ENCODE results near the gene TMOD4.

The TMOD4 gene

DNA sequence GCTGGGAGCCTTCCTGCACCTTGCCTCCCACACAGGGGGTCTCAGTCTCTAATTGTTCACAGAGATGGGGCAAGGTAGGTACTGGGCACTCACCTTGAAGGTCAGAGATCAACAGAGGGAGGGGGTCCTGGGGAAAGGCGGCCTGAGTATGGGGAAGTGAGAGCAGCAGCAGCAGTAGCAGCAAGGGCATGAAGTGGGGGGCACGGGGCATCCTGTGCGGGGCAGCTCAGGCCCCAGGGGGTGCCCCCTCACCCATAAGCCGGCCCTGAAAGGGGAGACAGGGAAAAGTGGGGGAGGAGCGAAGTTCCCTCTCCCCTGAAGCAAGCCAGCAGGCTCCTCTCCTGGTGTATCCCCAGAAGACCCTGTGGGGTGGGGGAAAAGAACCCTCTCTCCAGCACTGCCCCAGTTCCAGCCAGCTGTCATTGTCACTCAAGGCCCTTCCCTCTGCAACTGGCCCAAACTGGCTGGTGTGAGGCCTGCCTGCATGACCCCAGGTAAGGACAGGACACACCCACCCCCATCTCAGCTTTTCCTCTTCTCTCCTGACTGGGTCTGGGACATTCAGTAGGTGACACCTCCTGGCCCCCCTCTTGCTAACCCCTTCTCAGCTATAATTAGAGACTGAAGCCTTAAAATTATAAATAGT lies 33.2 kb downstream of the TMOD4 start:
- Histone ChIP-seq H3K27me3 (ENCODE audit: control insufficient read depth, insufficient read depth, low read length) (peaks cover 20% of the 10 kb centered on the region), H3K36me3 (ENCODE audit: control insufficient read depth, insufficient read depth, low read length) (peaks cover 10% of the 10 kb centered on the region; the same call in 1 of the 2 replicates), H3K27ac (ENCODE audit: low read depth, low read length) (no peak overlapping the region), H3K9me3 (ENCODE audit: control insufficient read depth, insufficient read depth, low read length) (no peaks in the 10 kb centered on the region), H3K9ac (ENCODE audit: low read depth, low read length) (no peak overlapping the region), H3K4me1 (ENCODE audit: control insufficient read depth, insufficient read depth, low read length) (peaks cover 29% of the 10 kb centered on the region), H3K4me3 (ENCODE audit: low read depth, low read length) (no peak overlapping the region)

DNA sequence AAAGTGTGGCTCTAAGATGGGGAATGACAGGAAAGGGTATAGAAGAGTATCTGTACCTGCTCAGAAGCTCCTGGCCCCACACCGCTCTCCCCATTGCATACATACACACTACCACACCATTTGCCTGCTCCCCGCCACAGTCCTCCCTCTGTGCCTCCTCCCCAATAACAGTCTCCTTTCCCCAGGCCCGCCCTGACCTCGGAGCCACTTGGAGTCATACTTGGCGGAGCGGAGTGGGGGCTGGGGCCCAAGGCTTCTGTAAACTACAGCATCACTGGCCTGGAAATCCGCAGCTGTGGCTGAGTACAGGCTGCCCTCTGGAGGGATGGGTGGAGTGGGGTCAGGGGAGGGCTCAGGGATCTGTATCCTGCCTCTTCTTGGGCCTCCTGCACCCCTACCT lies 38.0 kb downstream of the TMOD4 start:
- H3K36me3 ChIP-seq (ENCODE audit: control insufficient read depth, insufficient read depth, low read length) = peaks cover 17% of the 10 kb centered on the region
- no peak overlapping the region for H3K27ac ChIP-seq (ENCODE audit: low read depth, low read length)
- H3K9me3 ChIP-seq (ENCODE audit: control insufficient read depth, insufficient read depth, low read length) = no peaks in the 10 kb centered on the region
- no peaks in the 10 kb centered on the region; the same call in 1 of the 2 replicates for H3K4me1 ChIP-seq (ENCODE audit: control insufficient read depth, insufficient read depth, low read length)
- H3K27me3 ChIP-seq (ENCODE audit: control insufficient read depth, insufficient read depth, low read length) = peaks cover 17% of the 10 kb centered on the region
- no peak overlapping the region for H3K4me3 ChIP-seq (ENCODE audit: low read depth, low read length)
- no peak overlapping the region for H3K9ac ChIP-seq (ENCODE audit: low read depth, low read length)

DNA sequence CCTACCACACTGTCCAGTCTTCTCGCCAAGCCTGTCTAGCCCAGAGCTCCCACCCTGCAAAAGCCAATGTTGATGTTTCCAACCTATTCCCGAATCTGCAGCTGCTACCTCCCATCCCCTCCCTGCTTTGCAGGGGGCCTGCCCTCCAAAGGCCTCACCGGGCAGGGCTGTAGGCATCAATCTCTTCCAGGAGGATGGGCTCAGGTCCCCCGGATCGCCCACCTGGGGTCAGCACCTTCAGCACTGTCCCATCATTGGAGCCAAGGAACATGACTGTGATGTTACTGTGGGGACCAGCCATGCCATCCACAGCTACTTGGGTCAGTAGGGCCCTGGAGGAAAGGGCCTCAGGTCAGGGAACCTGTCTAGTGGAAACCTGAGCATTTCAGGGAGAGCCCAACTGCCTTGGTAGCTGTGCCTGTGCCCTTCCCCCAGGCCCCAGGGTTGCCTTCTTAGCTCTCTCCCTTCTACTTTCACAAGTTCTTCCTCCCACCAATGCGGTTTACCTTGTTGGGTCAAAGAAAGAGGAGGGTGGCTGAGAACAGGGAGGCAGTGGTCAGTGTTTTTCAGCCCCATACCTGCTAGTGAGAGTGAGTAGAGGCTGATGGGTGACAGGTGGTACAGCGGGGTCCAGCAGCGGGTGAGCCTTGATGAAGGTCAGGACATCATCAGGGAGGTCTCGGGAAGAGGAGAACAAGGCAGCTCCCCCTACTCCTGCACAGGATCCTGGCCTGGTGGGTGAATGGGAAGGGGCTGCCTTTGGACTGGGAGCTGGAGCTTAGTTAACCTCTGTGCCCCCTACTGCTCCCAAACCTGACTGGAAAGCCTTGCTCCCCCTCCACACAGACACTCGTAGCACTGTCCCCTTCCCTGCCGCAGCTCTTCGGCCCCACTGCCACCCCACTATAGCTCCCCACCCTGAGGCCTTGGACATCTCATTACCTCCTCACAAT lies 40.1 kb downstream of the TMOD4 start:
- H3K36me3 ChIP-seq (ENCODE audit: control insufficient read depth, insufficient read depth, low read length) = peaks cover 17% of the 10 kb centered on the region
- H3K9ac ChIP-seq (ENCODE audit: low read depth, low read length) = no peak overlapping the region
- H3K9me3 ChIP-seq (ENCODE audit: control insufficient read depth, insufficient read depth, low read length) = no peaks in the 10 kb centered on the region
- no peak overlapping the region for H3K4me3 ChIP-seq (ENCODE audit: low read depth, low read length)
- H3K27ac ChIP-seq (ENCODE audit: low read depth, low read length) = no peak overlapping the region
- H3K4me1 ChIP-seq (ENCODE audit: control insufficient read depth, insufficient read depth, low read length) = peaks cover 6% of the 10 kb centered on the region; the same call in 1 of the 2 replicates
- peaks cover 28% of the 10 kb centered on the region for H3K27me3 ChIP-seq (ENCODE audit: control insufficient read depth, insufficient read depth, low read length)

DNA sequence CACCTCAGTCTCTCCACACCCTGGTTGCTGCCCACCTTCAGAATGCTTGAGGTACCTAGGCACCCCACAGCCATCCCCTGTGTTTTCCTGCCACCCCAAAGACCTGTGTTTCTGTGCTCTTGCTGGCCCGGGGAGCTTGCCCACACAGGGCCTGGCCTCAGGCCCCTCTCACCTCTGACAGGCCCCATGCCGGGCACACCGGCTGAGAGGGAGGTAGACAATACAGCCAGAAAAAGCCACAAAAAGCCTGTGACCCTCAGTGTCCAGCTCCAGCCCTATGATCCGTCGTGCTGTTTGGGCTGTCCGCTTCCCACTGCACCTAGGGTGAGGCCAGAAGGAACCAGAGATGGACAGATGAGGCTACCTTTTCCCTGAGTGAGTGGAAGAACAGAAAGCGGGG lies 40.8 kb downstream of the TMOD4 start:
- no peak overlapping the region for H3K9ac ChIP-seq (ENCODE audit: low read depth, low read length)
- H3K4me1 ChIP-seq (ENCODE audit: control insufficient read depth, insufficient read depth, low read length) = peaks cover 9% of the 10 kb centered on the region; the same call in 1 of the 2 replicates
- H3K27ac ChIP-seq (ENCODE audit: low read depth, low read length) = no peak overlapping the region
- peaks cover 33% of the 10 kb centered on the region for H3K27me3 ChIP-seq (ENCODE audit: control insufficient read depth, insufficient read depth, low read length)
- no peak overlapping the region for H3K4me3 ChIP-seq (ENCODE audit: low read depth, low read length)
- no peaks in the 10 kb centered on the region for H3K9me3 ChIP-seq (ENCODE audit: control insufficient read depth, insufficient read depth, low read length)
- H3K36me3 ChIP-seq (ENCODE audit: control insufficient read depth, insufficient read depth, low read length) = peaks cover 17% of the 10 kb centered on the region

DNA sequence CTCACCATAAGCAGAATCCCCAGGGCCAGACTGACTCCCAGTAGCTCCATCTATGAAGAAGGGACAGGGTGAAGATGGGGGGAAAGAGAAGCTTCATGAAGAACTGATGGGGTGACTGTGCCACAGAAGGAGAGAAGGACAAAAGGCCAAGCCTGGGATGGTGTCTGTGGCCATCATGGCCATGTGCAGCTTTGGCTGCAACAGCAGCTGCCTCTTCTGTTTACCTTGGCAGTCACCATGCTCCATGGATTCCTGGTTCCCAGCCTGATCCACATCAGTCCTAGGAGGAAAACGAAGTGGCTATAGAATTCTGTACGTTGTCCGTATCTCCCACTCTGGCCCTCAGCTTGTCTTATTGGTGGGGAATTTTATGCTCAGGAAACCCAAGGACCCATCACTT lies 41.4 kb downstream of the TMOD4 start:
- H3K9ac ChIP-seq (ENCODE audit: low read depth, low read length) = no peak overlapping the region
- no peaks in the 10 kb centered on the region for H3K9me3 ChIP-seq (ENCODE audit: control insufficient read depth, insufficient read depth, low read length)
- no peak overlapping the region for H3K27ac ChIP-seq (ENCODE audit: low read depth, low read length)
- peaks cover 33% of the 10 kb centered on the region for H3K27me3 ChIP-seq (ENCODE audit: control insufficient read depth, insufficient read depth, low read length)
- H3K4me3 ChIP-seq (ENCODE audit: low read depth, low read length) = no peak overlapping the region
- H3K4me1 ChIP-seq (ENCODE audit: control insufficient read depth, insufficient read depth, low read length) = peaks cover 9% of the 10 kb centered on the region; the same call in 1 of the 2 replicates
- peaks cover 11% of the 10 kb centered on the region for H3K36me3 ChIP-seq (ENCODE audit: control insufficient read depth, insufficient read depth, low read length)

DNA sequence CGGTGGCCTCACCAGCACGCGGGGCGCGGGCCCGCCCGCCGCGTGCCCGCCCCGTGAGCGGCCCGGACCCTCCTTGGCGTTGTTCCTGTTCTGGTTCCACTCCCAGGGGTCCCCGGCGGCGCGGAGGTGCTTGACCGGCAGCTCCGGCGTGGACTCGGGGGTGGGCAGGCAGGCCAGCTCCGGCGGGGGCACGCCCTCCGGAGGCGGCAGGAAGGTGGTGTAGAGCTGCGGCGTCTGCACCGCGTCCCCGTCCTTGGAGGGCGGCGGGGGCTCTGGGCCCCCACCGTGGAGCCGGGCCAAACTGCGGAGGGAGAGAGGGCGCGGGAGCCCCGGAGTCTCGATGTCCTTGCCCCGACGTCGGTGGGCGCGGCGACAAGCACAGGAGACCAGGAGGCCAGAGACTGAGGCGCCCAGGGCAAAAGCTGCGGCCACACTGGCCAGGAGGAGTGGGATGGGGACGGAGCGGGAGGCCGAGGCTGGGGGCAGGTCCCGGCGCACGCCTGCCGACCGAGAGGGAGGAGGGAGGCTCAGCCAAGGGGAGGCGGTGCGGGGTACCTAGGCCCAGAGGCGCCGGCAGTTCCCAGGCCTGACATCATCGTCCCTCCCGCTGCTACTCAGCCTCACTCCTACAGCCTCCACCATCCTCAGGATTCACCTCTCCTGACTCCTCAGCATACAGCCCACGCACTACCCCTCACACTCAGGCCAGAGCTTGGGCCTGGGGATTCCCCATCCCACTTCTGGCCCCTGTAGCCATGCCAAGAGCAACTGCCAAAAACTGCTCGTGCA lies 42.6 kb downstream of the TMOD4 start:
- Histone ChIP-seq H3K4me1 (ENCODE audit: control insufficient read depth, insufficient read depth, low read length) (peaks cover 12% of the 10 kb centered on the region; the same call in 1 of the 2 replicates), H3K36me3 (ENCODE audit: control insufficient read depth, insufficient read depth, low read length) (peaks cover 7% of the 10 kb centered on the region), H3K4me3 (ENCODE audit: low read depth, low read length) (peak overlapping the region; percentile 61; the same call in 1 of the 2 replicates), H3K9ac (ENCODE audit: low read depth, low read length) (no peak overlapping the region), H3K27me3 (ENCODE audit: control insufficient read depth, insufficient read depth, low read length) (peaks cover 33% of the 10 kb centered on the region), H3K27ac (ENCODE audit: low read depth, low read length) (no peak overlapping the region), H3K9me3 (ENCODE audit: control insufficient read depth, insufficient read depth, low read length) (no peaks in the 10 kb centered on the region)

DNA sequence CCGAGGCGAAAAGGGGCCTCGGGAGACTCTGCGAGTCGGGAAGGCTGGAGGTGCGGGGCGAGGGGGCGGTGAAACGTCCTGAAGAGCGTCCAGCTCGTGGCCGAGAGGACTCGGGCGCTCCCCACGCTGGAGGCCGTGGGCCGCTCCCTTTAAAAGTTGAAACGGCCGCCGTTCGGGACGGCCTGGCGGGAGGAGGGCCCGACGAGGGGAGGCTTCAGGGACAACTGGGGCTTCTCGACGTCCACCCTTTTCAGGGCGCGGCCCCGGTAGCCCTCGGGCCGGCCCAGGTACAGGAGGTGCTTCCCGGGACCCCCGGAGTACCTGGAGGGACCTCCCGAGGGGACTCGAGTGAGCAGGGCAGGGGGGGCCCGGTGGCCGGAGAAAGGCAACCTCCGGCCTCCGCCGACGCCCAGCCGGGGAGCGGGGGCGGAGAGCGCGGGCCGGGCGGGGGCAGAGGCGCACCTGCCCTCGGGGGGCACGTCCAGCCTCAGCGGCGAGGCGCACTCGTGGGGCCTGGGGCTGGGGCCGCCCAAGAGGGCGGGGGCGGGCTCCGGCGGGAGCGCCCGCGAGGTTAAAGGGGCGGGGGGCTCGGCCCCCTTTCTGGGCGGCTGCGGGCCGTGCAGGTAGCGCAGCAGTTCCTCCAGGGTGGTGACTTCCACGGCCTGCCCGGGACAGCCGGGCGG lies 43.3 kb downstream of the TMOD4 start:
- Histone ChIP-seq H3K4me3 (ENCODE audit: low read depth, low read length) (peak overlapping the region; percentile 61; the same call in 1 of the 2 replicates), H3K36me3 (ENCODE audit: control insufficient read depth, insufficient read depth, low read length) (peaks cover 7% of the 10 kb centered on the region), H3K4me1 (ENCODE audit: control insufficient read depth, insufficient read depth, low read length) (peaks cover 12% of the 10 kb centered on the region; the same call in 1 of the 2 replicates), H3K9me3 (ENCODE audit: control insufficient read depth, insufficient read depth, low read length) (no peaks in the 10 kb centered on the region), H3K27ac (ENCODE audit: low read depth, low read length) (no peak overlapping the region), H3K9ac (ENCODE audit: low read depth, low read length) (no peak overlapping the region), H3K27me3 (ENCODE audit: control insufficient read depth, insufficient read depth, low read length) (peaks cover 33% of the 10 kb centered on the region)

GRCh38 chr1:151131701-151132334 lies 44.0 kb downstream of the TMOD4 start:
- Histone ChIP-seq H3K9me3 (ENCODE audit: control insufficient read depth, insufficient read depth, low read length) (no peaks in the 10 kb centered on the region), H3K36me3 (ENCODE audit: control insufficient read depth, insufficient read depth, low read length) (peaks cover 6% of the 10 kb centered on the region), H3K9ac (ENCODE audit: low read depth, low read length) (no peak overlapping the region), H3K27ac (ENCODE audit: low read depth, low read length) (peak overlapping the region; percentile 49), H3K4me3 (ENCODE audit: low read depth, low read length) (peak overlapping the region; percentile 61), H3K4me1 (ENCODE audit: control insufficient read depth, insufficient read depth, low read length) (peaks cover 12% of the 10 kb centered on the region; the same call in 1 of the 2 replicates), H3K27me3 (ENCODE audit: control insufficient read depth, insufficient read depth, low read length) (peaks cover 33% of the 10 kb centered on the region)

DNA sequence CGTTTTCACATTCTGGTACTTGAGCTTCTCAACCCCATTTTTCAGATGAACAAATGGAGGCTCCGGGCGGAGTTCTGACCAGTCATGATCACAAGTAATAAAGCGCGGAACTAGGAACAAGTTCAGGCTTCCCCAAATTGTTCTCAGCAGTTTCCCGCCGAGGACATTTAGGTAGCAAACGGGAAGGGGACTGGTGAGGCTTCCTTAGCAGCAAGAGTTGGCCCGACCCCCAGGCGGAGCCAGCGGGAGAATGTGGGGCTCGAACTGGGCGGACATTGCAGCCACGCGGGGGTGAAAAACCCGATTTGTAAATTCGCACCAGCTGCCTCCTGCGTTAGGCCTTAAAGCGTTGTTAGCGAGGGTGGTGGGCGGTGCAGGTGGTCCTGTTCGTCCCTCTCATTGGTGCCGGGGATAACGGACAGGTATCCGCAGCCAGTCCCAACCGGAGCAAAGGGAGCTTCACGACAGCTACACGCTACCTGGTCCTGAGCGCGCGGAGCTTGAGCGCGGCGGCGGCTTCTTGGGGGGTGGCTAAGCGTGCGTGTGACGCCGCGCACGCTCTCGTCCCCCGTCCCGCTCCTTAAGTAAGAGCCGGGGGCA lies 44.7 kb downstream of the TMOD4 start:
- Histone ChIP-seq H3K9ac (ENCODE audit: low read depth, low read length) (peak overlapping the region; percentile 54), H3K4me1 (ENCODE audit: control insufficient read depth, insufficient read depth, low read length) (peaks cover 12% of the 10 kb centered on the region; the same call in 1 of the 2 replicates), H3K9me3 (ENCODE audit: control insufficient read depth, insufficient read depth, low read length) (no peaks in the 10 kb centered on the region), H3K4me3 (ENCODE audit: low read depth, low read length) (peak overlapping the region; percentile 61), H3K36me3 (ENCODE audit: control insufficient read depth, insufficient read depth, low read length) (no peaks in the 10 kb centered on the region), H3K27ac (ENCODE audit: low read depth, low read length) (peak overlapping the region; percentile 49), H3K27me3 (ENCODE audit: control insufficient read depth, insufficient read depth, low read length) (peaks cover 33% of the 10 kb centered on the region)

Measured in HUES48 (cell line).